Measurements from ENCODE around the gene ILDR2.
"Not testable (repeated sequence)": the region's sequence is repeated elsewhere in the genome, so short reads cannot be mapped to it uniquely, and the experiment has no call there.

The ILDR2 gene

DNA sequence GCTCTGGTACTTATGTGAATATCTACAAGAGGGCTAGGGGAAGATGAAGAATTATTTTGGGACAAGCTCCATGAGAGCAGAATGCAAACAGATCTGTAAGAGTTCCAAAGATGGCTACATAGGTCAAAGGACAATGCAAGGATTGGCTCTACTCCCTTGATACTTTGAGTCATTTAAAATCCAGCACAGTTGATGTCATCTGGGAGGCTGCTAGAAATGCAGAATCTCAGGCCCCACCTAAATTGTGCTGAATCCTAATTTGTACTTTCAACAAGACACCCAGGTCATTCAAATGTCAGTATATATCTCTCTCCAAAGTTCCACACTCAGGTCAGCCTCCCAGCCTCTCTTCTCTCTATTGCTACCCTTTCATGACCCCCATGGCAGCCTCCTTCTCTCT is 75.6 kb downstream of the ILDR2 start:
- in situ Hi-C loops (cut with MboI; ENCODE audit: low sequenced_read_pairs): no loop called here

GRCh38 chr1:166895766-166896165 is 79.6 kb downstream of the ILDR2 start:
- in situ Hi-C loops (cut with MboI; ENCODE audit: low sequenced_read_pairs): no loop called here

- in situ Hi-C loops (cut with MboI; ENCODE audit: low sequenced_read_pairs): no loop called here
These were observed 85.6 kb downstream of the ILDR2 start for GRCh38 chr1:166889776-166890175.

DNA sequence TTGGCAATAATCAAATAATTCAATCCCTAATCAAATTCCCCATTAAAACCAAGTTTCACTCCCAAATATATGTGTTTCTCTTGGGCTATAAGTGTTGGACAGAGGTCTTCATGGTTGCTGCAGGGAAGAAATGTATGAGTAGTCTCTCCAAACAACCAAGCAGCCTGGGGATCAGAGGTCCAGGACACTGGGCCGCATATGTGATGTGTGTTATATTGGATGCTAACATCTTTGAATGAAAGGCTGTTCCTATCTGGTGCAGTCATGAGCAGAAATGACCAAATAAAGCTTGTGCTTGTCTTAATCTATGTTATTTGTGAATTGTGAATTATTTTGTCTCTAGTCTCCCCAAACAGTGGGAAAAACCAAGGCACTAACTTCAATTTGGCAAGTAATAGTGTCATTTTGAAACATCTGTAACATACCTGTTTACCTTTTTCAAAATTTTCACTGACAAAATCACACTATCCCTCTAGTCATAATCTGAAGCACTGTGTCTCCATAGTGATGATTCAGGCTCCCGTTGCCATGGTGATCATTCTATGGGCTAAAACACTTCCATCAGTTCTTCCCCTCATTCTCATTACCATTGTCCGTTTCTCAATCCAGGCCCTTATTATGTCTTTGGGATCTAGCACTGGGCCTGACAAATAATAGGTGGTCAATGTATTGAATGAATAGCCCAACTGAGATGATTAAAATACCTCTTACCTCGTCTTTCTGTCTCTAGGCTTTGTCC is 86.8 kb downstream of the ILDR2 start:
- in situ Hi-C loops (cut with MboI; ENCODE audit: low sequenced_read_pairs): no loop called here

DNA sequence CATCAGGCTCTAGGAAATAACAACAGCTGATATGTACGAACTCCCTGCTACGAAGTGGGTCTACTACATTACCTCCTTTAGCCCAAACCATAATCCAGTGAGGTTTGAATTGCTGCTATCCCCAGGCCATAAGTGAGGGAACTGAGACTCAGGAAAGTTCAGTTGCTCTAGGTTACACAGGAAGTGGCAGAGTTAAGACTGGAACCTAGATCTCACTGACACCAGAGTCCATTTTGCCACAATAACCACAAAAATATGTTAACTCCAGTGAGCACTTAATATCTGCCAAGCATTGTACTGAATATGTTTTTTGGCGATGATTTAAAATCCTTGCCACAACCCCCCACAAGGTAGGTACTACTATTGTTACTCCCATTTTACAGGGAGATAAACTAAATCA is 90.4 kb downstream of the ILDR2 start:
- in situ Hi-C loops (cut with MboI; ENCODE audit: low sequenced_read_pairs): no loop called here

GRCh38 chr1:166884040-166884642 is 91.2 kb downstream of the ILDR2 start:
- in situ Hi-C loops (cut with MboI; ENCODE audit: low sequenced_read_pairs): no loop called here

GRCh38 chr1:166882893-166883292 is 92.4 kb downstream of the ILDR2 start:
- in situ Hi-C loops (cut with MboI; ENCODE audit: low sequenced_read_pairs): no loop called here

GRCh38 chr1:166878173-166878917 is 97.0 kb downstream of the ILDR2 start:
- in situ Hi-C loops (cut with MboI; ENCODE audit: low sequenced_read_pairs): not testable (repeated sequence)

DNA sequence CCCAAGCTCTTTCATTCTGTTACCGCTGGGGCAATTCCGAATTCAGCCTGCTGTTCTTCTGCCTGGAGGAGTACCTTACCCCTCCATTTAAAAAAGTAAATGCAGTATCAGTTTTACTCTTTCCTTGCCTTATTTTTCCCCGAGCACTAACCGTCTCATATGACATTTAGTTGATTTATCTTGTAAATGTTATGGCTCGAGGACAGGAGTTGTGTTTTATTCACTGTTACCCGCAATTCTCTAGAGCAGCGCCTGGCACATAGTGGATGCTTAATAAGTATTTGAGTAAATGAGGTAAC is 98.9 kb downstream of the ILDR2 start:
- in situ Hi-C loops (cut with MboI; ENCODE audit: low sequenced_read_pairs): no loop called here

GRCh38 chr1:166875734-166876539 is 99.4 kb downstream of the ILDR2 start, which contains the start of gene TADA1:
Gene TADA1 (minus strand): TSS chr1:166876264. CDS start chr1:166876233, 31 bp downstream.
- in situ Hi-C loops (cut with MboI; ENCODE audit: low sequenced_read_pairs): no loop called here

DNA sequence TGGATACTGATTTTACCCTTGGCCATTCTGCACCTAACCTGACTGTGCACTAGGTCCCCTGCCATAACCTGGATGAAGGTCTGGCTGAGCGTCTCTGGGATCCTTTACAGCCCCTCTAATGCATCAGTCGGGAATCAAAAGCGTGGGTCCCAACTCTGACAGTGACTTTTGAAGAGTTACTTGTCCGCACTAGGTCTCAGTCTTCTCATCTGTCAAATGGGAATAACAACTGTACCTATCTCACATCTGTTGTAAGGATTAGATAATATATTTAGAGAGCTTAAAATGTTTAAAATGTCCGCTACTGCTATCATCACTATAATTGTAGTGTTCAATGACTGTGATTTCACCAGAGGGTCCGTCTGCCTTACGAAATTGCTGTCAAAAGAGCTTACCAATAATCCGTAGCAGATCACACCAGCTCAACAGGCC is 100.0 kb downstream of the ILDR2 start:
- in situ Hi-C loops (cut with MboI; ENCODE audit: low sequenced_read_pairs): no loop called here

GRCh38 chr1:166874464-166874863 is 100.9 kb downstream of the ILDR2 start:
- in situ Hi-C loops (cut with MboI; ENCODE audit: low sequenced_read_pairs): no loop called here

GRCh38 chr1:166870584-166870983 is 104.8 kb downstream of the ILDR2 start:
- in situ Hi-C loops (cut with MboI; ENCODE audit: low sequenced_read_pairs): no loop called here

GRCh38 chr1:166869318-166870099 is 105.8 kb downstream of the ILDR2 start:
- in situ Hi-C loops (cut with MboI; ENCODE audit: low sequenced_read_pairs): no loop called here

DNA sequence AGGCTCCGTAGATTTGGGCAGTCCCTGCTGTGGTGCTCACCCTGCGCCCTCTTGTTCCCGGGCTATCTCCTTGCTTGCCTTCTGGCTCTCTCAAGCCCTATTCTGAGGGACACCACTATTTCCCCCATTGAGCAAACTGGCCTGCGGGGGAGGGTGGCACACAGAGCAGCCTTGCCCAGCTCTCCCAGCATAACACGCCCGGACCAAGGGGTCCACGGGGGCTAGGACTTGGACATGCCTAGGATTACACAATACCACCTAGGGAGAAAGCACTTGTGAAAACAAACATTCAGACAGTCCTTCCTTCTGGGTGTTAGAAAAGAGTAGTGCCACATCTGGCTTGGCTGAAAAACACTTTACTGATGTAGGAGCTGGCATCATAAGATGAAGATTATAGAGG is 106.7 kb downstream of the ILDR2 start:
- in situ Hi-C loops (cut with MboI; ENCODE audit: low sequenced_read_pairs): no loop called here

GRCh38 chr1:166865926-166866325 is 109.4 kb downstream of the ILDR2 start:
- in situ Hi-C loops (cut with MboI; ENCODE audit: low sequenced_read_pairs): no loop called here

DNA sequence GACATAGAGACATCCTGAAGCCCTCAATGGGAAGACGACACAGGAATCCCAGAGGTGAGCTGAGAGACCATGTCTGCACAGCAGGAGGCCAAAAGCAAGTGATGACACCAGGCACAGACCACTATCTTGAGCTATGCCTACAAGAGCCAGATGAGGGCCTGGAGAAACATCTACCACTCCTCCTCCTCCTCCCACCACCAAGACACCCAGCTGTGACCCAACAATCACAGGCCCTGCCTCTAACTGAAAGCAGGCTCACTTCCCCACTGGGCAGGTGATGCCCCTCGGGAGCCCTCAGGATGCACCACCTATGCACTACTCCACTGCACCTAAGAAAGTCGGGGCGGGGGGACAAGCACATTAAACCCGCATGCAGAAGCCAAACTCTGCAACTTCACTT is 115.7 kb downstream of the ILDR2 start:
- in situ Hi-C loops (cut with MboI; ENCODE audit: low sequenced_read_pairs): no loop called here

GRCh38 chr1:166858726-166859419 is 116.5 kb downstream of the ILDR2 start:
- in situ Hi-C loops (cut with MboI; ENCODE audit: low sequenced_read_pairs): no loop called here
